Endothelial cell of hepatic sinusoid (primary cell): ENCODE measurements around the gene CHST9.
"Not testable (repeated sequence)": the region's sequence is repeated elsewhere in the genome, so short reads cannot be mapped to it uniquely, and the experiment has no call there.

Experiments used
- in situ Hi-C: cut with HindIII; loops from 2 replicates; pipeline ENCODE4 v1.10.0; 2017; ENCODE audit warnings: low sequenced_read_pairs

CHST9 gene

GRCh38 chr18:27108842-27109241, 76.3 kb downstream of the CHST9 start:
- in situ Hi-C loops, result no loop called here

GRCh38 chr18:27104743-27105142, 80.4 kb downstream of the CHST9 start:
- in situ Hi-C loops, result no loop called here

- in situ Hi-C loops, result no loop called here
These were observed 90.5 kb downstream of the CHST9 start for GRCh38 chr18:27094621-27095020.

GRCh38 chr18:27093290-27093689, 91.8 kb downstream of the CHST9 start:
- in situ Hi-C loops, result not testable (repeated sequence)

- in situ Hi-C loops, result no loop called here
These were observed 103.4 kb downstream of the CHST9 start for GRCh38 chr18:27081701-27082100.

- in situ Hi-C loops, result no loop called here
These were observed 109.3 kb downstream of the CHST9 start for GRCh38 chr18:27075828-27076227.

GRCh38 chr18:27073404-27073830, 111.7 kb downstream of the CHST9 start:
- in situ Hi-C loops, result no loop called here

- in situ Hi-C loops, result no loop called here
These were observed 120.4 kb downstream of the CHST9 start for GRCh38 chr18:27064673-27065072.

GRCh38 chr18:27062802-27063201, 122.3 kb downstream of the CHST9 start:
- in situ Hi-C loops, result no loop called here

GRCh38 chr18:27061488-27062095, 123.5 kb downstream of the CHST9 start:
- in situ Hi-C loops, result no loop called here

- in situ Hi-C loops, result no loop called here
These were observed 127.4 kb downstream of the CHST9 start for GRCh38 chr18:27057519-27058234.

- in situ Hi-C loops, result no loop called here
These were observed 130.2 kb downstream of the CHST9 start for GRCh38 chr18:27054926-27055325.

- in situ Hi-C loops, result no loop called here
These were observed 135.1 kb downstream of the CHST9 start for GRCh38 chr18:27049969-27050368.

GRCh38 chr18:27045342-27045741, 139.8 kb downstream of the CHST9 start:
- in situ Hi-C loops, result no loop called here

- in situ Hi-C loops, result no loop called here
These were observed 142.9 kb downstream of the CHST9 start for GRCh38 chr18:27042177-27042576.

- in situ Hi-C loops, result no loop called here
These were observed 144.3 kb downstream of the CHST9 start for GRCh38 chr18:27040796-27041195.

GRCh38 chr18:27033722-27034121, 151.4 kb downstream of the CHST9 start:
- in situ Hi-C loops, result no loop called here

GRCh38 chr18:27030421-27030820, 154.7 kb downstream of the CHST9 start:
- in situ Hi-C loops, result no loop called here

- in situ Hi-C loops, result no loop called here
These were observed 162.6 kb downstream of the CHST9 start for GRCh38 chr18:27022477-27022876.

- in situ Hi-C loops, result no loop called here
These were observed 167.1 kb downstream of the CHST9 start for GRCh38 chr18:27017901-27018500.

- in situ Hi-C loops, result no loop called here
These were observed 170.3 kb downstream of the CHST9 start for GRCh38 chr18:27014841-27015240.

- in situ Hi-C loops, result no loop called here
These were observed 174.3 kb downstream of the CHST9 start for GRCh38 chr18:27010784-27011183.
